GM12878 (cell line): ENCODE results near the gene EYA4. TPM values are rescaled to one million over a fixed set of nuclear protein-coding genes. Genes with fewer than 3 reads are reported as not detected.

ENCODE experiments used
- ATAC-seq: fragments of 200-7000 bp; cut with Tn5 transposase; 3 replicates; pipeline ENCODE4 v1.9.1; 2020; ENCODE audit warnings: mild to moderate bottlenecking, moderate library complexity
- BruUV-seq: library from RNA; stranded (reverse); fragments of 400-500 nt; replicated peaks from 2 replicates; lab custom pipeline; 2021; lab: Mats Ljungman, UMichigan
- CTCF ChIA-PET: fragments of 300-600 bp; sonication (Branson Sonifier 250); formaldehyde crosslinking; extraction: SDS; loops from one replicate; lab custom pipeline; 2021; ENCODE audit warnings: inconsistent platforms; lab: Yijun Ruan, JAX
- POLR2A ChIA-PET: fragments of 350-600 bp; formaldehyde crosslinking; extraction: SDS; loops from one replicate; lab custom pipeline; 2021; ENCODE audit warnings: inconsistent platforms; lab: Charles Lee
- RAD21 ChIA-PET: fragments of 300-600 bp; sonication (Branson Sonifier 250); formaldehyde crosslinking; loops from one replicate; lab custom pipeline; 2023; ENCODE audit warnings: antibody characterized with exemption; ENCODE audit not compliant: unreplicated experiment; lab: Charles Lee
- SMC1A ChIA-PET: fragments of 300-600 bp; sonication (Branson Sonifier 250); formaldehyde crosslinking; loops from one replicate; lab custom pipeline; 2023; ENCODE audit not compliant: unreplicated experiment, uncharacterized antibody; lab: Charles Lee
- DNase-seq: peaks from one replicate; pipeline ENCODE4 v3.0.0-alpha.2; 2011; ENCODE audit warnings: low read depth, low spot score
- FAIRE-seq: peaks from 3 replicates; lab custom pipeline; 2011; peaks lifted over from hg19 to GRCh38; lab: Jason Lieb, UNC
- H2AFZ ChIP-seq: 2 replicates; pipeline ENCODE4 v1.6.0; 2011; ENCODE audit warnings: low read depth, low read length, control low read depth; ENCODE audit not compliant: control insufficient read depth
- H3K27ac ChIP-seq: 2 replicates; pipeline ENCODE4 v1.5.1; 2011; ENCODE audit warnings: control low read depth; ENCODE audit not compliant: control insufficient read depth, insufficient read depth
- H3K27me3 ChIP-seq, 2 experiments: replicated peaks in 1 of 2; 2 replicates each; pipeline versions ENCODE4 v1.6.0 to v1.6.1; 2011; ENCODE audit warnings: low read length in 1 of 2; ENCODE audit not compliant: control insufficient read depth in 2 of 2, insufficient read depth in 2 of 2
- H3K36me3 ChIP-seq, 2 experiments: 2 replicates each; pipeline ENCODE4 v1.5.1; 2011; ENCODE audit warnings: low read length in 1 of 2; ENCODE audit not compliant: control insufficient read depth in 2 of 2, insufficient read depth in 2 of 2
- H3K4me1 ChIP-seq: 2 replicates; pipeline ENCODE4 v1.6.1; 2011; ENCODE audit warnings: mild to moderate bottlenecking, low read length, moderate library complexity, mixed read lengths; ENCODE audit not compliant: control insufficient read depth, insufficient read depth
- H3K4me2 ChIP-seq: 2 replicates; pipeline ENCODE4 v1.6.0; 2011; ENCODE audit warnings: control low read depth; ENCODE audit not compliant: control insufficient read depth, insufficient read depth
- H3K4me3 ChIP-seq: fragments of 200-600 bp; sonication (generic); 2 replicates; pipeline ENCODE4 v1.5.1; 2016
- H3K79me2 ChIP-seq: 2 replicates; pipeline ENCODE4 v1.6.0; 2011; ENCODE audit warnings: low read length; ENCODE audit not compliant: control insufficient read depth, insufficient read depth
- H3K9ac ChIP-seq: 2 replicates; pipeline ENCODE4 v1.8.0; 2011; ENCODE audit warnings: low read length, control low read depth, mixed read lengths; ENCODE audit not compliant: control insufficient read depth, insufficient read depth
- H3K9me3 ChIP-seq: replicated peaks from 3 replicates; pipeline ENCODE4 v1.5.1; 2011; ENCODE audit warnings: mild to moderate bottlenecking, low read length; ENCODE audit not compliant: control insufficient read depth, insufficient read depth
- H4K20me1 ChIP-seq: 2 replicates; pipeline ENCODE4 v1.6.0; 2011; ENCODE audit not compliant: control insufficient read depth, insufficient read depth
- CREM ChIP-seq: IDR thresholded peaks from 2 replicates; pipeline ENCODE4 v1.6.1; 2014; ENCODE audit warnings: antibody characterized with exemption, low read depth
- ESRRA ChIP-seq: IDR thresholded peaks from 2 replicates; pipeline ENCODE4 v1.6.1; 2012; ENCODE audit warnings: mild to moderate bottlenecking, low read length, improper control_type of control experiment
- EZH2 ChIP-seq: IDR thresholded peaks from 2 replicates; pipeline ENCODE4 v1.6.1; 2012; ENCODE audit warnings: low read depth, mild to moderate bottlenecking, control low read depth, inconsistent platforms, low read length, borderline replicate concordance; ENCODE audit not compliant: control insufficient read depth
- FOS ChIP-seq: IDR thresholded peaks from 3 replicates; pipeline ENCODE4 v1.6.1; 2011; ENCODE audit warnings: borderline replicate concordance; ENCODE audit not compliant: insufficient read length; ENCODE audit errors: extremely low read depth
- GATAD2B ChIP-seq: fragments of 450-650 bp; conservative IDR thresholded peaks from 2 replicates; pipeline ENCODE4 v1.6.1; 2017; ENCODE audit warnings: low read depth, mild to moderate bottlenecking, moderate library complexity
- IKZF2 ChIP-seq, 2 experiments: fragments of 450-650 bp; IDR thresholded peaks; 2 replicates each; pipeline ENCODE4 v1.6.1; 2017; ENCODE audit warnings: mild to moderate bottlenecking in 2 of 2, moderate library complexity in 2 of 2
- RBBP5 ChIP-seq: fragments of 200-600 bp; sonication (generic); conservative IDR thresholded peaks from 2 replicates; pipeline ENCODE4 v1.6.1; 2016
- RCOR1 ChIP-seq: conservative IDR thresholded peaks from 2 replicates; pipeline ENCODE4 v1.6.1; 2012; ENCODE audit warnings: low read depth, low read length, improper control_type of control experiment
- RELA ChIP-seq: fragments of 450-650 bp; IDR thresholded peaks from 2 replicates; pipeline ENCODE4 v1.8.0; 2014; ENCODE audit warnings: borderline replicate concordance; ENCODE audit not compliant: partially characterized antibody
- SIN3A ChIP-seq: IDR thresholded peaks from 2 replicates; pipeline ENCODE4 v1.6.1; 2012; ENCODE audit warnings: low read depth, low read length, improper control_type of control experiment
- SP1 ChIP-seq: IDR thresholded peaks from one replicate; pipeline ENCODE4 v1.6.1; 2011; ENCODE audit warnings: low read depth, low read length
- STAT1 ChIP-seq: fragments of 450-650 bp; conservative IDR thresholded peaks from 2 replicates; pipeline ENCODE4 v1.6.1; 2014; ENCODE audit warnings: antibody characterized with exemption, mild to moderate bottlenecking
- STAT3 ChIP-seq: IDR thresholded peaks from 2 replicates; pipeline ENCODE4 v1.6.1; 2011; ENCODE audit warnings: low read depth, low read length, improper control_type of control experiment
- TARDBP ChIP-seq: IDR thresholded peaks from 2 replicates; pipeline ENCODE4 v1.6.1; 2016; ENCODE audit warnings: borderline replicate concordance
- USF1 ChIP-seq: IDR thresholded peaks from 2 replicates; pipeline ENCODE4 v1.6.1; 2011; ENCODE audit warnings: borderline replicate concordance, low read depth, mild to moderate bottlenecking, moderate library complexity, mixed read lengths, low read length; ENCODE audit not compliant: insufficient read depth; ENCODE audit errors: extremely low read length
- WGBS: methylation state at CpG from one replicate; pipeline ENCODE4 v1.1.6; 2016; ENCODE audit warnings: low lambda C conversion rate; ENCODE audit not compliant: insufficient replicate concordance, insufficient coverage; ENCODE audit errors: missing lambda C conversion rate; 5-methylcytosine and 5-hydroxymethylcytosine counted together
- in situ Hi-C: fragments of 300-500 bp; cut with MboI; formaldehyde crosslinking; loops from 9 replicates; pipeline ENCODE4 v1.14.3; 2018; ENCODE audit warnings: mixed read lengths
- intact Hi-C: fragments of 100-400 bp; cut with micrococcal nuclease; formaldehyde crosslinking; loops from one replicate; pipeline ENCODE4 v1.14.2; 2022; ENCODE audit not compliant: unreplicated experiment
- polyA plus RNA-seq, 11 experiments: library from polyadenylated mRNA; depleted of rRNA in 4 of 11; unstranded in 6 of 11; stranded (reverse) in 5 of 11; fragments of >200 nt; fragmentation: Nextera tagmentation in 4 of 11; fragmentation: Illumina TruSeq in 1 of 11; extraction: Ambion mirVana in 4 of 11; extraction: Trizol in 1 of 11; gene quantifications; 1 replicate in 1 of 11; 2 replicates in 10 of 11; pipeline versions ENCODE4 v1.2.1 to v1.2.3, GENCODE V29; 2011 to 2016; ENCODE audit warnings: inconsistent platforms in 2 of 11, missing spikeins in 2 of 11, low read depth in 1 of 11
- total RNA-seq, 4 experiments: library from RNA; depleted of rRNA in 3 of 4; stranded (reverse); fragments of >200 nt in 3 of 4; fragmentation: Illumina TruSeq in 1 of 4; extraction: Trizol in 1 of 4; gene quantifications; 2 replicates each; pipeline versions ENCODE4 v1.2.1 to v1.2.3, GENCODE V29; 2013 to 2021

The EYA4 gene
- total and polyA plus RNA-seq, 10 of the 15 experiments (the other 5 are each of a cell fraction or from before 2014, with no cell fraction given): 0.02 TPM; not detected in 9

GRCh38 chr6:133501675-133502270, 260.6 kb downstream of the EYA4 start (continued):
- TF ChIP-seq CREM (no peak), IKZF2 (IDR thresholded peaks at IDR 0.05) (no peak), TARDBP (no peak), GATAD2B (no peak)
- TF ChIP-seq, all 136 proteins: peak for 0

- H3K4me3 ChIP-seq: no peak overlapping the region
- no peaks in the 10 kb centered on the region for H3K27me3 ChIP-seq
- in situ Hi-C loops: no loop called here
- ATAC-seq (no peak), DNase-seq (no peak)
- no peak overlapping the region for H3K27ac ChIP-seq
- H3K4me1 ChIP-seq: no peaks in the 10 kb centered on the region
- SMC1A ChIA-PET: no interaction called here
- H3K4me2 ChIP-seq: no peak overlapping the region
- WGBS: 20% methylated on average over 2 of the region's 2 CpGs
- H3K9me3 ChIP-seq: no peaks in the 10 kb centered on the region
- BruUV-seq: no TSS peak
- no peak overlapping the region for H2AFZ ChIP-seq
- no peaks in the 10 kb centered on the region for H4K20me1 ChIP-seq
- TF ChIP-seq SIN3A: no peak
- no peak for TF ChIP-seq STAT1
- TF ChIP-seq SP1: no peak
- TF ChIP-seq STAT3: no peak
- no peak for TF ChIP-seq EZH2
- no peak for TF ChIP-seq RBBP5
- no peak for TF ChIP-seq RCOR1
- TF ChIP-seq FOS: no peak
- no peak for TF ChIP-seq USF1
- TF ChIP-seq IKZF2 (IDR thresholded peaks at IDR 0.05): no peak
- no peak for TF ChIP-seq ESRRA
- TF ChIP-seq RELA: no peak
- TF ChIP-seq, all 136 proteins: peak for 0
- POLR2A ChIA-PET: no interaction called here
- intact Hi-C loops: no loop called here
- no peak overlapping the region for H3K9ac ChIP-seq
- no peaks in the 10 kb centered on the region for H3K79me2 ChIP-seq
- FAIRE-seq: no peak
- CTCF ChIA-PET: interaction anchor here (1.2 kb wide), 1 partner anchor 418 kb away, joined by 3 read pairs; no protein-coding TSS in a partner anchor
- RAD21 ChIA-PET: no interaction called here
- H3K36me3 ChIP-seq: no peaks in the 10 kb centered on the region
Measured at GRCh38 chr6:133502441-133503335, 261.5 kb downstream of the EYA4 start.
